ENCODE measurements around the gene H2BK1. TPM values are rescaled to one million over a fixed set of nuclear protein-coding genes. Genes with fewer than 3 reads are reported as not detected.
A peak's percentile ranks its signal among the peaks of the same experiment; 100 is the strongest.

The H2BK1 gene
- total and polyA plus RNA-seq, 2 of the 13 experiments (the other 11 are each of a cell fraction or from before 2014, with no cell fraction given), result not detected

DNA sequence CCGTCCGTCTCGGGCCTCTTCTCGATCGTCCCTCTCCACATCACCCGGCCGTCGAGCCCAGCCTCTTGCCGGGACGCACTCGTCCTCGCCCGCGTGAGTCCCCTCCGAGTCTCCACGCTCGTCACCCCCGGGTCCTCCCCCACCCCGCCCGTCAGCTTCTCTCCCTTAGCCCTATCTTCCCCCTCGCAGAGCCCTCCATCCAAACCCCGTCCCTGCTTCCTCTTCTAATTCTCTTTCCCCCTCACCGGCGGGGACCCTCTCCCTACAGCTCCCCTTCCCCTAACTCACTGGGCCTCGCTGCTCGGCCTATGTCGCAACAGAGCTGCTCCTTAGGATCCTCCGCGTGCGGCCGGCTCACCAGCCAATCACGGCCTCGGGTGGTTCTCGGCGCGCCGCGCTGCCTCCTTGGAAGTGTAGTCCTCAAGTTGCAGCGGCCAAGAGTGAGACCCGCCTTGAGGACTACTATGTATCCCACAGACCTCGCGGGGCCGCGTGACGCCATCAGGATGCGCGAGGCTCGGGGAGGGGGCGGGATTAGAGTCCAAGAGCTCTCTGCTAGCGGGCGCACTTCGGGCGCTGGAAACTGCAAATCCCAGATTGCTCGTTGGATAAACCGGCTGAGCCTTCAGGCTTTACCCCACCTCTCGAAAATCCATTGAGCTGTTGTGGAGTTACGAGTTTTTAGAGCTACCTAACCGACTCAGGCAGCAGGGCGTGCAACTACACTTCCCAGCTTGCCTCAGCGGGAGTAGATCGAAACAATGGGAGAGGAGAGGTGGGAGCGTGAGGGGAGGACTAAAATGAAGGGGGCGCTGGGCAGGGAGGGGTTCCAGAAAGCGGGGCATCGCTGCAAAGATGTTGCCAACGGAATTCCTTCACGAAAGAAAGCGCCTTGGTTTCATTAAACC, 16.8 kb upstream of the H2BK1 start, which contains the start of gene ABCF2 (continued):
- TF ChIP-seq HIVEP1 (CRISPR knock-in tag; IDR thresholded peaks at IDR 0.05) (no peak; the same call in 1 of the 2 replicates), ZNF660 (CRISPR knock-in tag; IDR thresholded peaks at IDR 0.05; ENCODE audit: borderline replicate concordance, low read depth) (no peak), NCOA1 (CRISPR knock-in tag; IDR thresholded peaks at IDR 0.05) (no peak; the same call in 1 of the 2 replicates), SRSF9 (IDR thresholded peaks at IDR 0.05; ENCODE audit: borderline replicate concordance, insufficient read depth, low read depth, low read length, poor library complexity, severe bottlenecking) (no peak), KLF16 (CRISPR knock-in tag; IDR thresholded peaks at IDR 0.05) (peak in 1 of 2 experiments; percentile 71; a peak in 1 of 4 replicates), ZNF33B (CRISPR knock-in tag; IDR thresholded peaks at IDR 0.05) (0 out of 2 replicates have a peak, but pooled peaks have one; percentile 22), TCF7L2 (IDR thresholded peaks at IDR 0.05; ENCODE audit: low read depth, low read length) (no peak), ZNF451 (CRISPR knock-in tag; IDR thresholded peaks at IDR 0.05) (no peak)
- TF ChIP-seq, protein P1, sequence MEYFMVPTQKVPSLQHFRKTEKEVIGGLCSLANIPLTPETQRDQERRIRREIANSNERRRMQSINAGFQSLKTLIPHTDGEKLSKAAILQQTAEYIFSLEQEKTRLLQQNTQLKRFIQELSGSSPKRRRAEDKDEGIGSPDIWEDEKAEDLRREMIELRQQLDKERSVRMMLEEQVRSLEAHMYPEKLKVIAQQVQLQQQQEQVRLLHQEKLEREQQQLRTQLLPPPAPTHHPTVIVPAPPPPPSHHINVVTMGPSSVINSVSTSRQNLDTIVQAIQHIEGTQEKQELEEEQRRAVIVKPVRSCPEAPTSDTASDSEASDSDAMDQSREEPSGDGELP (IDR thresholded peaks at IDR 0.05; ENCODE audit: borderline replicate concordance, low read depth), result peak; percentile 10; the same call in 1 of the 2 replicates
- TF ChIP-seq, protein P2, sequence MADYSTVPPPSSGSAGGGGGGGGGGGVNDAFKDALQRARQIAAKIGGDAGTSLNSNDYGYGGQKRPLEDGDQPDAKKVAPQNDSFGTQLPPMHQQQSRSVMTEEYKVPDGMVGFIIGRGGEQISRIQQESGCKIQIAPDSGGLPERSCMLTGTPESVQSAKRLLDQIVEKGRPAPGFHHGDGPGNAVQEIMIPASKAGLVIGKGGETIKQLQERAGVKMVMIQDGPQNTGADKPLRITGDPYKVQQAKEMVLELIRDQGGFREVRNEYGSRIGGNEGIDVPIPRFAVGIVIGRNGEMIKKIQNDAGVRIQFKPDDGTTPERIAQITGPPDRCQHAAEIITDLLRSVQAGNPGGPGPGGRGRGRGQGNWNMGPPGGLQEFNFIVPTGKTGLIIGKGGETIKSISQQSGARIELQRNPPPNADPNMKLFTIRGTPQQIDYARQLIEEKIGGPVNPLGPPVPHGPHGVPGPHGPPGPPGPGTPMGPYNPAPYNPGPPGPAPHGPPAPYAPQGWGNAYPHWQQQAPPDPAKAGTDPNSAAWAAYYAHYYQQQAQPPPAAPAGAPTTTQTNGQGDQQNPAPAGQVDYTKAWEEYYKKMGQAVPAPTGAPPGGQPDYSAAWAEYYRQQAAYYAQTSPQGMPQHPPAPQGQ (CRISPR knock-in tag; IDR thresholded peaks at IDR 0.05; ENCODE audit: borderline replicate concordance), result no peak
- TF ChIP-seq, protein P3, sequence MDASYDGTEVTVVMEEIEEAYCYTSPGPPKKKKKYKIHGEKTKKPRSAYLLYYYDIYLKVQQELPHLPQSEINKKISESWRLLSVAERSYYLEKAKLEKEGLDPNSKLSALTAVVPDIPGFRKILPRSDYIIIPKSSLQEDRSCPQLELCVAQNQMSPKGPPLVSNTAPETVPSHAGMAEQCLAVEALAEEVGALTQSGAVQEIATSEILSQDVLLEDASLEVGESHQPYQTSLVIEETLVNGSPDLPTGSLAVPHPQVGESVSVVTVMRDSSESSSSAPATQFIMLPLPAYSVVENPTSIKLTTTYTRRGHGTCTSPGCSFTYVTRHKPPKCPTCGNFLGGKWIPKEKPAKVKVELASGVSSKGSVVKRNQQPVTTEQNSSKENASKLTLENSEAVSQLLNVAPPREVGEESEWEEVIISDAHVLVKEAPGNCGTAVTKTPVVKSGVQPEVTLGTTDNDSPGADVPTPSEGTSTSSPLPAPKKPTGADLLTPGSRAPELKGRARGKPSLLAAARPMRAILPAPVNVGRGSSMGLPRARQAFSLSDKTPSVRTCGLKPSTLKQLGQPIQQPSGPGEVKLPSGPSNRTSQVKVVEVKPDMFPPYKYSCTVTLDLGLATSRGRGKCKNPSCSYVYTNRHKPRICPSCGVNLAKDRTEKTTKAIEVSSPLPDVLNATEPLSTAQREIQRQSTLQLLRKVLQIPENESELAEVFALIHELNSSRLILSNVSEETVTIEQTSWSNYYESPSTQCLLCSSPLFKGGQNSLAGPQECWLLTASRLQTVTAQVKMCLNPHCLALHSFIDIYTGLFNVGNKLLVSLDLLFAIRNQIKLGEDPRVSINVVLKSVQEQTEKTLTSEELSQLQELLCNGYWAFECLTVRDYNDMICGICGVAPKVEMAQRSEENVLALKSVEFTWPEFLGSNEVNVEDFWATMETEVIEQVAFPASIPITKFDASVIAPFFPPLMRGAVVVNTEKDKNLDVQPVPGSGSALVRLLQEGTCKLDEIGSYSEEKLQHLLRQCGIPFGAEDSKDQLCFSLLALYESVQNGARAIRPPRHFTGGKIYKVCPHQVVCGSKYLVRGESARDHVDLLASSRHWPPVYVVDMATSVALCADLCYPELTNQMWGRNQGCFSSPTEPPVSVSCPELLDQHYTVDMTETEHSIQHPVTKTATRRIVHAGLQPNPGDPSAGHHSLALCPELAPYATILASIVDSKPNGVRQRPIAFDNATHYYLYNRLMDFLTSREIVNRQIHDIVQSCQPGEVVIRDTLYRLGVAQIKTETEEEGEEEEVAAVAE (CRISPR knock-in tag; IDR thresholded peaks at IDR 0.05; ENCODE audit: borderline replicate concordance), result peak; percentile 98
- TF ChIP-seq, protein P4, sequence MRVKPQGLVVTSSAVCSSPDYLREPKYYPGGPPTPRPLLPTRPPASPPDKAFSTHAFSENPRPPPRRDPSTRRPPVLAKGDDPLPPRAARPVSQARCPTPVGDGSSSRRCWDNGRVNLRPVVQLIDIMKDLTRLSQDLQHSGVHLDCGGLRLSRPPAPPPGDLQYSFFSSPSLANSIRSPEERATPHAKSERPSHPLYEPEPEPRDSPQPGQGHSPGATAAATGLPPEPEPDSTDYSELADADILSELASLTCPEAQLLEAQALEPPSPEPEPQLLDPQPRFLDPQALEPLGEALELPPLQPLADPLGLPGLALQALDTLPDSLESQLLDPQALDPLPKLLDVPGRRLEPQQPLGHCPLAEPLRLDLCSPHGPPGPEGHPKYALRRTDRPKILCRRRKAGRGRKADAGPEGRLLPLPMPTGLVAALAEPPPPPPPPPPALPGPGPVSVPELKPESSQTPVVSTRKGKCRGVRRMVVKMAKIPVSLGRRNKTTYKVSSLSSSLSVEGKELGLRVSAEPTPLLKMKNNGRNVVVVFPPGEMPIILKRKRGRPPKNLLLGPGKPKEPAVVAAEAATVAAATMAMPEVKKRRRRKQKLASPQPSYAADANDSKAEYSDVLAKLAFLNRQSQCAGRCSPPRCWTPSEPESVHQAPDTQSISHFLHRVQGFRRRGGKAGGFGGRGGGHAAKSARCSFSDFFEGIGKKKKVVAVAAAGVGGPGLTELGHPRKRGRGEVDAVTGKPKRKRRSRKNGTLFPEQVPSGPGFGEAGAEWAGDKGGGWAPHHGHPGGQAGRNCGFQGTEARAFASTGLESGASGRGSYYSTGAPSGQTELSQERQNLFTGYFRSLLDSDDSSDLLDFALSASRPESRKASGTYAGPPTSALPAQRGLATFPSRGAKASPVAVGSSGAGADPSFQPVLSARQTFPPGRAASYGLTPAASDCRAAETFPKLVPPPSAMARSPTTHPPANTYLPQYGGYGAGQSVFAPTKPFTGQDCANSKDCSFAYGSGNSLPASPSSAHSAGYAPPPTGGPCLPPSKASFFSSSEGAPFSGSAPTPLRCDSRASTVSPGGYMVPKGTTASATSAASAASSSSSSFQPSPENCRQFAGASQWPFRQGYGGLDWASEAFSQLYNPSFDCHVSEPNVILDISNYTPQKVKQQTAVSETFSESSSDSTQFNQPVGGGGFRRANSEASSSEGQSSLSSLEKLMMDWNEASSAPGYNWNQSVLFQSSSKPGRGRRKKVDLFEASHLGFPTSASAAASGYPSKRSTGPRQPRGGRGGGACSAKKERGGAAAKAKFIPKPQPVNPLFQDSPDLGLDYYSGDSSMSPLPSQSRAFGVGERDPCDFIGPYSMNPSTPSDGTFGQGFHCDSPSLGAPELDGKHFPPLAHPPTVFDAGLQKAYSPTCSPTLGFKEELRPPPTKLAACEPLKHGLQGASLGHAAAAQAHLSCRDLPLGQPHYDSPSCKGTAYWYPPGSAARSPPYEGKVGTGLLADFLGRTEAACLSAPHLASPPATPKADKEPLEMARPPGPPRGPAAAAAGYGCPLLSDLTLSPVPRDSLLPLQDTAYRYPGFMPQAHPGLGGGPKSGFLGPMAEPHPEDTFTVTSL (CRISPR knock-in tag; IDR thresholded peaks at IDR 0.05; ENCODE audit: borderline replicate concordance), result no peak
